Calu3 (cell line): ENCODE data around the gene TUBB1. TPM values are rescaled to one million over a fixed set of nuclear protein-coding genes. Genes with fewer than 3 reads are reported as not detected.
A peak's percentile ranks its signal among the peaks of the same experiment; 100 is the strongest.

Experiments used
- BruUV-seq: library from RNA; stranded (reverse); fragments of 400-500 nt; replicated peaks from 2 replicates; lab custom pipeline; 2021; lab: Mats Ljungman, UMichigan
- CTCF ChIA-PET: fragments of 300-600 bp; sonication (Branson Sonifier 250); formaldehyde crosslinking; loops from one replicate; lab custom pipeline; 2022; ENCODE audit warnings: antibody characterized with exemption; lab: Charles Lee
- DNase-seq: peaks from one replicate; pipeline ENCODE4 v3.0.0; 2022
- H3K27ac Mint-ChIP-seq: one replicate; pipeline ENCODE4 v1.8.0; 2022; ENCODE audit warnings: mixed read lengths; ENCODE audit not compliant: unreplicated experiment
- H3K27me3 Mint-ChIP-seq: one replicate; pipeline ENCODE4 v1.8.0; 2022; ENCODE audit warnings: mixed read lengths; ENCODE audit not compliant: unreplicated experiment
- H3K36me3 Mint-ChIP-seq: one replicate; pipeline ENCODE4 v1.8.0; 2022; ENCODE audit warnings: mild to moderate bottlenecking, moderate library complexity, mixed read lengths; ENCODE audit not compliant: insufficient read depth, unreplicated experiment
- H3K4me1 Mint-ChIP-seq: one replicate; pipeline ENCODE4 v1.8.0; 2022; ENCODE audit warnings: mild to moderate bottlenecking, low read depth, mixed read lengths; ENCODE audit not compliant: unreplicated experiment
- H3K4me3 Mint-ChIP-seq: one replicate; pipeline ENCODE4 v1.8.0; 2022; ENCODE audit warnings: mild to moderate bottlenecking, low read depth, moderate library complexity, mixed read lengths; ENCODE audit not compliant: unreplicated experiment
- H3K9me3 Mint-ChIP-seq: one replicate; pipeline ENCODE4 v1.8.0; 2022; ENCODE audit warnings: low read depth, mixed read lengths; ENCODE audit not compliant: unreplicated experiment
- intact Hi-C: fragments of 100-400 bp; cut with micrococcal nuclease; formaldehyde crosslinking; loops from one replicate; pipeline ENCODE4 v1.10.0; 2022; ENCODE audit not compliant: unreplicated experiment
- total RNA-seq: library from RNA; stranded (reverse); gene quantifications from 2 replicates; pipeline ENCODE4 v1.2.3, GENCODE V29; 2022
- TF ChIP-seq, protein P1 (sequence below): fragments of 200-600 bp; IDR thresholded peaks from one replicate; pipeline ENCODE4 v1.8.0; 2022; ENCODE audit warnings: antibody characterized with exemption; ENCODE audit not compliant: unreplicated experiment

Gene TUBB1
- total RNA-seq, 1 experiment from 2014 or later = not detected

DNA sequence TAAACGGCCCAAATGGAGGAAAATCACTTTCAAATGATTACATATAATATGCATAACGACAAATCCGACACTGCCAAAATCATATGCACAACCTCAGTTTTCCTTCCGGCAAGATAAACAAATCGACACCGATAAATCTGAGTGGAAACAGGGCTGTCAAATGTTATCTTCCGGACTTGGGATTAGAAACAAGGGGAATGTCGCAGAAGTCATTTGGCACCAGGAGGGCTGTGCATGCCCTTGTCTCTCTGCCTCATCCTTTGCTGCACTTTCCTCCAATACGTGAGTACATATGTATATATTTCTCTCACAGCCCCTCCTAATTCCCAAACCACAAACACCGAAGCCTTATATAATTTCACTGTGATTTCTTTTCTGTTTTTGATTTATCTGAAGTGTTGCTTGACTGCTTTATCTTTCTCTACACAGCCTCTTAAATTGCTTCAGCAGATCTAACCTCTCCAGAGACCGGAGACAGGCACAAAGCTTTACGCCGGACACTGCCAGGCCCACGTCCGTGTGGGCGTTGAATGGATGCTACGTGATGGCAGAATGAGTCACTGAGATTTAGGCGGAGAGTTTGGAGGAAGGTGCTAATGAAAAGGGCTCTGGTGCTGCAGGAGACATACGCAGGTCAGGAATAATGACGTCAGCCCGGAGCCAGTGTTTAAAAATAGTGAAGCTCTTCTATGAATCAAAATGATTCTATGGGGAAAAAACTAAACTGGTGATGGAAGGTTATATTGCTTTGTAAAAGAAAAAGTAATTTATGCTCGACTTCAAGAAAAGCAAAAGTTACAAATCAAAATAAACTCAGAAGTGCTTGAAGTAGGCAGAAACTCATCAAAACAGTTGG, 44.4 kb downstream of the TUBB1 start:
- CTCF ChIA-PET = interaction anchor here (1.3 kb wide), 1 partner anchor 158 kb away, joined by 4 read pairs; no protein-coding TSS in a partner anchor
- Mint-ChIP-seq H3K9me3 (no peaks in the 10 kb centered on the region), H3K4me1 (peaks cover 12% of the 10 kb centered on the region), H3K27ac (no peak overlapping the region), H3K27me3 (peaks cover 60% of the 10 kb centered on the region), H3K4me3 (peak overlapping the region; percentile 35), H3K36me3 (no peaks in the 10 kb centered on the region)
- TF ChIP-seq, protein P1, sequence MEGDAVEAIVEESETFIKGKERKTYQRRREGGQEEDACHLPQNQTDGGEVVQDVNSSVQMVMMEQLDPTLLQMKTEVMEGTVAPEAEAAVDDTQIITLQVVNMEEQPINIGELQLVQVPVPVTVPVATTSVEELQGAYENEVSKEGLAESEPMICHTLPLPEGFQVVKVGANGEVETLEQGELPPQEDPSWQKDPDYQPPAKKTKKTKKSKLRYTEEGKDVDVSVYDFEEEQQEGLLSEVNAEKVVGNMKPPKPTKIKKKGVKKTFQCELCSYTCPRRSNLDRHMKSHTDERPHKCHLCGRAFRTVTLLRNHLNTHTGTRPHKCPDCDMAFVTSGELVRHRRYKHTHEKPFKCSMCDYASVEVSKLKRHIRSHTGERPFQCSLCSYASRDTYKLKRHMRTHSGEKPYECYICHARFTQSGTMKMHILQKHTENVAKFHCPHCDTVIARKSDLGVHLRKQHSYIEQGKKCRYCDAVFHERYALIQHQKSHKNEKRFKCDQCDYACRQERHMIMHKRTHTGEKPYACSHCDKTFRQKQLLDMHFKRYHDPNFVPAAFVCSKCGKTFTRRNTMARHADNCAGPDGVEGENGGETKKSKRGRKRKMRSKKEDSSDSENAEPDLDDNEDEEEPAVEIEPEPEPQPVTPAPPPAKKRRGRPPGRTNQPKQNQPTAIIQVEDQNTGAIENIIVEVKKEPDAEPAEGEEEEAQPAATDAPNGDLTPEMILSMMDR = no peak
- DNase-seq = peak; percentile 36
- no TSS peak for BruUV-seq
- intact Hi-C loops = loop anchor here (1.0 kb wide), 1 partner anchor 11 kb away; no protein-coding TSS in a partner anchor

DNA sequence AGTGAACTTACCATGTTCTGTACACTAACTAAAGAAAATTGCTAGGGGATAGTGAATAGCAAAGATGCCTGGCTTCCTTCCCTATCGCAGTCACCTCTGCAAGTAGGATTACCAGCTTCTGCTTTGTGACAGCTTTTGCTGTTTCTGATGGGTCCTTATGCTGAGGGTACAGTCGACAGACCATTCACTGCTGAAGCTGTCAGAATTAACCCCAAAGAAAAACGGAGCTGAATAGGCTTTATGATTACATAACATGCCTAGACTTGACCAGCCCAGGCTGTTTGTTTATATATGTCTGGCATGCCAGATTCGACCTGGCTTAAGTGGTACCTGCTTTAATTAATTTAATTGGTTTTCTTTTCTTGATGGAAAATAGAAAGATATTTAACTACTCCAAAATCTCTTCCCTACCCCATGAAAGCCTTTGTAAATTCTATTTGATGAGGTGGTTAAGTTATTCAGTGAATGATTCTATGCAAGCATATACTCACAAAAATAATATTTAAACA, 45.0 kb downstream of the TUBB1 start:
- TF ChIP-seq, protein P1 = no peak
- H3K36me3 Mint-ChIP-seq = no peaks in the 10 kb centered on the region
- no peak for DNase-seq
- no peak overlapping the region for H3K27ac Mint-ChIP-seq
- H3K9me3 Mint-ChIP-seq = no peaks in the 10 kb centered on the region
- peaks cover 12% of the 10 kb centered on the region for H3K4me1 Mint-ChIP-seq
- peak overlapping the region; percentile 35 for H3K4me3 Mint-ChIP-seq
- BruUV-seq = no TSS peak
- CTCF ChIA-PET = interaction anchor here (1.3 kb wide), 1 partner anchor 158 kb away, joined by 4 read pairs; no protein-coding TSS in a partner anchor
- intact Hi-C loops = no loop called here
- peaks cover 67% of the 10 kb centered on the region for H3K27me3 Mint-ChIP-seq

DNA sequence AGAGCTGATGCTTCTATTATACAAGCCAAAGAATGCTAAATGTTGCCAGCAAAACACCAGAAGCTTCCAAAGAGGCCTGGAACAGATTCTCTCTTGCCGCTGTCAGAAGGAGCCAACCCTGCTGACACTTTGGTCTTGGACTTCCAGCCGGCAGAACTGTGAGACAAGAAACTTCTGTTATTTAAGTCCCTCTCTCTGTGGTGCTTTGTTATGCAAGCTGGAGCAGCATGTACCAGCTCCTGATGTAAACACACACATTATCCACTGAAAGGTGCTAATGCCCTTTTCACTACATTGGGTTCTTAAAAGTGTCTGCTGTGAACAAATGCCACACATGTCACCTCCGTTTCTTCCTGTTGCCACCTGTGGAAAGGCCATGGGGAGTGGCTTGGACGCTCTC, 49.3 kb downstream of the TUBB1 start:
- Mint-ChIP-seq H3K36me3 (no peaks in the 10 kb centered on the region), H3K9me3 (no peaks in the 10 kb centered on the region), H3K27ac (no peak overlapping the region), H3K27me3 (peaks cover 78% of the 10 kb centered on the region), H3K4me1 (peaks cover 6% of the 10 kb centered on the region), H3K4me3 (no peak overlapping the region)
- TF ChIP-seq, protein P1 = no peak
- CTCF ChIA-PET = no interaction called here
- no TSS peak for BruUV-seq
- intact Hi-C loops = no loop called here
- no peak for DNase-seq

DNA sequence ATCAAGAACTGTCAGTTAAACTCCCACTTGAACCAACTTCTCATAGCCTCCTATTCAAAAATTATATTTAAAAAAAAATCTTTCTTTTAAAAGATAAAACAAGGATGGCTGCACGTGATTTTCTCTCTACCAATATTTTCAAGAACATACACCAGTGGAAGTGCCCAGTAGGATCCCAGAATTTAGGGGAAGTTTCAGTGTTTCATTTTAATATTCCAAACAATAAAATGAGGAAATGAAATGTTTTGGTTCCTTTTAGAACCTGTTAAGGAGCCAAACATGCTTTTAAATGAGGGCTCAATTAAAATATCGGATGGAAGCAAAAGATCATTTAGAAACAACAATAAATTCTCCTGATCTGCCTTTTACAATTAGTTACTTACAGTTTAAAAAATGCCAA, 49.8 kb downstream of the TUBB1 start:
- no peak overlapping the region for H3K4me3 Mint-ChIP-seq
- BruUV-seq = no TSS peak
- peaks cover 1% of the 10 kb centered on the region for H3K4me1 Mint-ChIP-seq
- H3K27me3 Mint-ChIP-seq = peaks cover 78% of the 10 kb centered on the region
- no peaks in the 10 kb centered on the region for H3K9me3 Mint-ChIP-seq
- H3K36me3 Mint-ChIP-seq = no peaks in the 10 kb centered on the region
- no peak for DNase-seq
- intact Hi-C loops = no loop called here
- CTCF ChIA-PET = no interaction called here
- no peak overlapping the region for H3K27ac Mint-ChIP-seq
- TF ChIP-seq, protein P1 = no peak
